Measurements from ENCODE around the gene ZBTB7C. TPM values are rescaled to one million over a fixed set of nuclear protein-coding genes. Genes with fewer than 3 reads are reported as not detected.
A peak's percentile ranks its signal among the peaks of the same experiment; 100 is the strongest.

Gene ZBTB7C
- total and polyA plus RNA-seq, 2 of the 8 experiments (the other 6 are each of a cell fraction or from before 2014, with no cell fraction given): 0.15 to 0.45 TPM

GRCh38 chr18:48216639-48217257 lies 192.4 kb downstream of the ZBTB7C start:
- Histone ChIP-seq H2BK20ac (ENCODE audit: low read length) (no peak overlapping the region), H3K9me3 (ENCODE audit: insufficient read depth in 2 of 2, low read depth in 1 of 2, low read length in 1 of 2) (peaks cover 3 to 5% of the 10 kb centered on the region in 2 experiments; a peak in 2 of 4 replicates), H3K14ac (ENCODE audit: insufficient read length) (no peak overlapping the region), H3K23me2 (ENCODE audit: low read depth, low read length) (peaks cover 1% of the 10 kb centered on the region; the same call in 1 of the 2 replicates), H3K79me1 (ENCODE audit: low read depth, low read length) (no peaks in the 10 kb centered on the region), H4K8ac (ENCODE audit: extremely low read depth, insufficient read depth, low read length) (no peak overlapping the region), H2BK5ac (ENCODE audit: low read depth, low read length) (no peak overlapping the region), H3K4ac (replicated peaks; ENCODE audit: insufficient read length, low read depth, low read length) (no peak overlapping the region), H3K23ac (ENCODE audit: insufficient read length) (no peak overlapping the region), H2AFZ (ENCODE audit: low read length) (no peak overlapping the region), H4K5ac (ENCODE audit: insufficient read length, low read depth, low read length) (no peak overlapping the region), H3K9ac (replicated peaks in 1 of 4; ENCODE audit: extremely low read depth in 1 of 4, low read depth in 3 of 4, low read length in 3 of 4) (no peak overlapping the region), H3K4me3 (ENCODE audit: extremely low read depth in 1 of 4, insufficient read depth in 2 of 4, low read depth in 3 of 4, low read length in 4 of 4) (no peak overlapping the region), H4K91ac (replicated peaks; ENCODE audit: insufficient read length, low read length) (no peak overlapping the region), H3K27me3 (replicated peaks in 1 of 4; ENCODE audit: control insufficient read depth in 3 of 4, extremely low read depth in 1 of 4, insufficient read depth in 3 of 4, low read length in 3 of 4) (no peaks in the 10 kb centered on the region; a peak in 1 of 7 replicates), H3K4me2 (ENCODE audit: insufficient read depth in 1 of 2, low read depth in 2 of 2, low read length in 2 of 2) (no peak overlapping the region), H3K79me2 (ENCODE audit: control insufficient read depth in 1 of 2, insufficient read depth in 2 of 2, low read length in 2 of 2) (no peaks in the 10 kb centered on the region), H2BK120ac (replicated peaks; ENCODE audit: low read depth, low read length) (no peak overlapping the region), H3K18ac (ENCODE audit: extremely low read depth, low read length) (peak overlapping the region; percentile 36; the same call in 1 of the 2 replicates), H3K4me1 (replicated peaks in 1 of 4; ENCODE audit: control insufficient read depth in 3 of 4, insufficient read depth in 4 of 4, low read length in 3 of 4) (peaks cover 0 to 2% (median under 1%) of the 10 kb centered on the region in 4 experiments; a peak in 1 of 7 replicates), H3K56ac (replicated peaks; ENCODE audit: insufficient read length, low read depth, low read length) (no peak overlapping the region), H3K36me3 (ENCODE audit: control insufficient read depth in 2 of 4, insufficient read depth in 4 of 4, low read length in 3 of 4) (no peaks in the 10 kb centered on the region), H3K27ac (ENCODE audit: low read depth, low read length) (no peak overlapping the region), H2BK12ac (ENCODE audit: low read depth, low read length) (no peak overlapping the region), H2AK5ac (ENCODE audit: low read depth, low read length) (no peak overlapping the region), H4K20me1 (replicated peaks in 1 of 2; ENCODE audit: control insufficient read depth in 1 of 2, insufficient read depth in 2 of 2, low read length in 2 of 2) (no peaks in the 10 kb centered on the region), H2BK15ac (ENCODE audit: low read length) (no peak overlapping the region)
- ChIA-PET CTCF (ENCODE audit: partially characterized antibody) (interaction anchor here (1.8 kb wide), 1 partner anchor 11 kb away, joined by 4 read pairs; no protein-coding TSS in a partner anchor), POLR2A (ENCODE audit: partially characterized antibody) (no interaction called here)
- no peak for DNase-seq (ENCODE audit: low read depth in 1 of 2, low spot score in 2 of 2)
- 92% methylated on average over 9 of the region's 9 CpGs; no CpG with 5 or more reads in 1 of the 2 experiments for WGBS, 2 experiments (ENCODE audit: extremely low coverage in 1 of 2, insufficient coverage in 1 of 2, insufficient read length in 1 of 2, insufficient replicate concordance in 2 of 2, low coverage in 1 of 2, low lambda C conversion rate in 2 of 2, missing lambda C conversion rate in 1 of 2)
- no peak for FAIRE-seq
- TF ChIP-seq SIN3A (conservative IDR thresholded peaks at IDR 0.05 in 1 of 2, IDR thresholded peaks at IDR 0.05 in 1 of 2; ENCODE audit: low read depth in 1 of 2, low read length in 2 of 2) (no peak), SUZ12 (IDR thresholded peaks at IDR 0.05; ENCODE audit: low read length) (no peak), KDM4A (IDR thresholded peaks at IDR 0.05; ENCODE audit: low read depth, low read length, severe bottlenecking) (no peak), ATF2 (IDR thresholded peaks at IDR 0.05; ENCODE audit: low read length) (no peak), CHD1 (IDR thresholded peaks at IDR 0.05; ENCODE audit: low read depth, low read length) (no peak), E2F6 (IDR thresholded peaks at IDR 0.05) (no peak), JUN (IDR thresholded peaks at IDR 0.05; ENCODE audit: low read depth, low read length) (no peak), SAP30 (IDR thresholded peaks at IDR 0.05; ENCODE audit: insufficient read depth, insufficient replicate concordance, low read length) (no peak), PHF8 (conservative IDR thresholded peaks at IDR 0.05; ENCODE audit: low read depth, low read length) (no peak), TAF7 (optimal IDR thresholded peaks at IDR 0.05; ENCODE audit: borderline replicate concordance, low read depth, low read length) (no peak)
